HPDE6-E6E7 (cell line): ENCODE measurements around the gene KIF13A.
"Not testable (repeated sequence)": the region's sequence is repeated elsewhere in the genome, so short reads cannot be mapped to it uniquely, and the experiment has no call there.

ENCODE experiments used
- DNase-seq: peaks from one replicate; pipeline ENCODE4 v3.0.0; 2011; ENCODE audit warnings: missing footprints; ENCODE audit errors: extremely low spot score

Gene KIF13A

GRCh38 chr6:17932330-17932852 lies 55.0 kb downstream of the KIF13A start:
- peak; percentile 16 for DNase-seq

- DNase-seq = no peak
Observed at GRCh38 chr6:17931227-17931626, 56.2 kb downstream of the KIF13A start.

- no peak for DNase-seq
Observed at GRCh38 chr6:17930321-17930993, 57.0 kb downstream of the KIF13A start.

GRCh38 chr6:17928514-17929430 lies 58.7 kb downstream of the KIF13A start:
- no peak for DNase-seq

- no peak for DNase-seq
Observed at GRCh38 chr6:17927705-17928104, 59.7 kb downstream of the KIF13A start.

GRCh38 chr6:17923401-17923863 lies 64.0 kb downstream of the KIF13A start:
- DNase-seq = no peak

- DNase-seq = no peak
Observed at GRCh38 chr6:17921454-17921853, 66.0 kb downstream of the KIF13A start.

- DNase-seq = no peak
Observed at GRCh38 chr6:17919496-17919895, 67.9 kb downstream of the KIF13A start.

GRCh38 chr6:17917837-17918763 lies 69.3 kb downstream of the KIF13A start:
- DNase-seq = no peak

- no peak for DNase-seq
Observed at GRCh38 chr6:17914651-17915050, 72.8 kb downstream of the KIF13A start.

GRCh38 chr6:17912521-17912920 lies 74.9 kb downstream of the KIF13A start:
- DNase-seq = no peak

- DNase-seq = not testable (repeated sequence)
Observed at GRCh38 chr6:17911656-17912055, 75.8 kb downstream of the KIF13A start.

GRCh38 chr6:17910189-17910588 lies 77.2 kb downstream of the KIF13A start:
- no peak for DNase-seq

GRCh38 chr6:17908831-17909230 lies 78.6 kb downstream of the KIF13A start:
- no peak for DNase-seq

GRCh38 chr6:17907406-17908229 lies 79.8 kb downstream of the KIF13A start:
- DNase-seq = peak; percentile 86

- DNase-seq = peak; percentile 14
Observed at GRCh38 chr6:17905611-17906592, 81.5 kb downstream of the KIF13A start.

- no peak for DNase-seq
Observed at GRCh38 chr6:17904491-17905120, 82.8 kb downstream of the KIF13A start.

- no peak for DNase-seq
Observed at GRCh38 chr6:17902974-17903373, 84.5 kb downstream of the KIF13A start.

GRCh38 chr6:17901493-17901892 lies 85.9 kb downstream of the KIF13A start:
- no peak for DNase-seq
